HepG2 (cell line): ENCODE results near the gene PRPSAP2. TPM values are rescaled to one million over a fixed set of nuclear protein-coding genes. Genes with fewer than 3 reads are reported as not detected.

Source experiments
- BHLHE40 ChIP-seq: IDR thresholded peaks from 2 replicates; pipeline ENCODE4 v1.6.1; 2011; ENCODE audit warnings: low read length, improper control_type of control experiment
- DDIT3 ChIP-seq: sonication (generic); formaldehyde crosslinking; IDR thresholded peaks from 2 replicates; pipeline ENCODE4 v1.4.0; 2020; ENCODE audit warnings: mild to moderate bottlenecking, missing genetic modification reagents
- ELF4 ChIP-seq: sonication (generic); formaldehyde crosslinking; IDR thresholded peaks from 2 replicates; pipeline ENCODE4 v1.5.0; 2020; ENCODE audit warnings: missing genetic modification reagents, mild to moderate bottlenecking, moderate library complexity, borderline replicate concordance
- FOXJ3 ChIP-seq: sonication (generic); formaldehyde crosslinking; IDR thresholded peaks from 2 replicates; pipeline ENCODE4 v1.4.0; 2020; ENCODE audit warnings: missing genetic modification reagents, mild to moderate bottlenecking, borderline replicate concordance
- GATAD2A ChIP-seq: IDR thresholded peaks from 2 replicates; pipeline ENCODE4 v1.6.1; 2016
- MTF2 ChIP-seq: sonication (generic); formaldehyde crosslinking; IDR thresholded peaks from 2 replicates; pipeline ENCODE4 v1.5.0; 2020; ENCODE audit warnings: missing genetic modification reagents, borderline replicate concordance
- MXI1 ChIP-seq: IDR thresholded peaks from 3 replicates; pipeline ENCODE4 v1.6.1; 2012; ENCODE audit warnings: low read depth, low read length, inconsistent platforms, borderline replicate concordance
- NR2F6 ChIP-seq, 2 experiments: IDR thresholded peaks; 2 replicates each; pipeline ENCODE4 v1.6.1; 2016; ENCODE audit warnings: antibody characterized with exemption in 1 of 2, mild to moderate bottlenecking in 1 of 2
- SCMH1 ChIP-seq: sonication (generic); formaldehyde crosslinking; IDR thresholded peaks from 2 replicates; pipeline ENCODE4 v1.9.0; 2021; ENCODE audit warnings: missing genetic modification reagents, mild to moderate bottlenecking, borderline replicate concordance
- SMARCE1 ChIP-seq: fragments of 450-650 bp; IDR thresholded peaks from 2 replicates; pipeline ENCODE4 v1.6.1; 2017; ENCODE audit warnings: borderline replicate concordance
- ZBTB39 ChIP-seq: sonication (generic); formaldehyde crosslinking; IDR thresholded peaks from 2 replicates; pipeline ENCODE4 v1.5.0; 2020; ENCODE audit warnings: missing genetic modification reagents
- ZFP37 ChIP-seq: sonication (generic); formaldehyde crosslinking; IDR thresholded peaks from 2 replicates; pipeline ENCODE4 v1.4.0; 2020; ENCODE audit warnings: missing genetic modification reagents, borderline replicate concordance
- ZNF138 ChIP-seq: sonication (generic); formaldehyde crosslinking; IDR thresholded peaks from 2 replicates; pipeline ENCODE4 v1.5.0; 2020; ENCODE audit warnings: mild to moderate bottlenecking, low read depth, missing genetic modification reagents
- ZNF432 ChIP-seq: sonication (generic); formaldehyde crosslinking; IDR thresholded peaks from 2 replicates; pipeline ENCODE4 v1.5.0; 2020; ENCODE audit warnings: missing genetic modification reagents, mild to moderate bottlenecking, borderline replicate concordance
- ZNF512B ChIP-seq: sonication (generic); formaldehyde crosslinking; IDR thresholded peaks from 2 replicates; pipeline ENCODE4 v1.5.1; 2020; ENCODE audit warnings: missing genetic modification reagents, mild to moderate bottlenecking, borderline replicate concordance
- polyA plus RNA-seq, 8 experiments: library from polyadenylated mRNA; depleted of rRNA in 3 of 8; stranded (reverse) in 7 of 8; unstranded in 1 of 8; fragments of >200 nt; fragmentation: Illumina TruSeq in 4 of 8; extraction: Trizol in 4 of 8; gene quantifications; 2 replicates each; pipeline versions ENCODE4 v1.2.1 to v1.2.3, GENCODE V29; 2011 to 2016; ENCODE audit warnings: low read depth in 4 of 8, missing spikeins in 1 of 8, mixed read lengths in 1 of 8; ENCODE audit not compliant: insufficient read depth in 1 of 8
- total RNA-seq, 5 experiments: library from RNA; depleted of rRNA; stranded (reverse); fragments of >200 nt; fragmentation: Illumina TruSeq; extraction: Trizol; gene quantifications; 2 replicates each; pipeline ENCODE4 v1.2.3, GENCODE V29; 2016; ENCODE audit warnings: low read depth in 1 of 5
- TF ChIP-seq, protein P1 (sequence below): sonication (generic); formaldehyde crosslinking; IDR thresholded peaks from 2 replicates; pipeline ENCODE4 v1.5.1; 2020; ENCODE audit warnings: missing genetic modification reagents, mild to moderate bottlenecking, borderline replicate concordance
- TF ChIP-seq, protein P2 (sequence below), 2 experiments: sonication (generic) in 1 of 2; formaldehyde crosslinking in 1 of 2; IDR thresholded peaks; 2 replicates each; pipeline versions ENCODE4 v1.4.0 to v1.6.1; 2018 to 2020; ENCODE audit warnings: missing genetic modification reagents in 2 of 2, borderline replicate concordance in 1 of 2, low read depth in 1 of 2, mild to moderate bottlenecking in 1 of 2, missing biosample characterization in 1 of 2
- TF ChIP-seq, protein P3 (sequence below): sonication (generic); IDR thresholded peaks from 2 replicates; pipeline ENCODE4 v1.6.1; 2016; ENCODE audit warnings: low read depth, borderline replicate concordance
- TF ChIP-seq, protein P4 (sequence below): sonication (generic); formaldehyde crosslinking; IDR thresholded peaks from 2 replicates; pipeline ENCODE4 v1.5.0; 2020; ENCODE audit warnings: missing genetic modification reagents

PRPSAP2 gene
- total and polyA plus RNA-seq, 2 of the 13 experiments (the other 11 are each of a cell fraction or from before 2014, with no cell fraction given) = 34.0 to 58.9 TPM

DNA sequence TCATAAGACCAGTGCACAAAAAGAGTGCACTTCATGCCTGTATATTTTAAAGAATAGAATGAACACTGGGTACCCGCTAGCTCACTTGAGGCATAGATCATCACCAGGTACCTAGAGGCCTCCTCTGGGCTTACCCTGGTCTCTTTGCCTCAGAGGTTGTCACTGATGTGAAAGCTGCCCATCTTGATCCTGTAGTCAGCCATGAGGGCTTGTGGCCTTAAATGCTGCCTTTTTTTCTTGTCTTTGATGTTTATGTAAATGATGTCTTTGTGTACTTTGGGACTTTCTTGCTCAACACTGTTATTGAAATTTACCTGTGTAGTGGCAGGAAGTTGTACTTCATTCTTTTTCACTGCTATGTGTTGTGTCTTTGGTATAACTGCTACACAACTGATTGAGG lies 67.3 kb downstream of the PRPSAP2 start (continued):
- TF ChIP-seq, protein P1, sequence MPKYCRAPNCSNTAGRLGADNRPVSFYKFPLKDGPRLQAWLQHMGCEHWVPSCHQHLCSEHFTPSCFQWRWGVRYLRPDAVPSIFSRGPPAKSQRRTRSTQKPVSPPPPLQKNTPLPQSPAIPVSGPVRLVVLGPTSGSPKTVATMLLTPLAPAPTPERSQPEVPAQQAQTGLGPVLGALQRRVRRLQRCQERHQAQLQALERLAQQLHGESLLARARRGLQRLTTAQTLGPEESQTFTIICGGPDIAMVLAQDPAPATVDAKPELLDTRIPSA (CRISPR knock-in tag) = no peak
- TF ChIP-seq ZFP37 (CRISPR knock-in tag) = no peak
- no peak for TF ChIP-seq ZNF432
- TF ChIP-seq ZBTB39 (CRISPR knock-in tag) = no peak
- TF ChIP-seq FOXJ3 (CRISPR knock-in tag) = no peak
- TF ChIP-seq SCMH1 (CRISPR knock-in tag) = no peak
- TF ChIP-seq MTF2 (CRISPR knock-in tag) = no peak
- TF ChIP-seq ZNF138 (CRISPR knock-in tag) = no peak
- TF ChIP-seq, protein P2, sequence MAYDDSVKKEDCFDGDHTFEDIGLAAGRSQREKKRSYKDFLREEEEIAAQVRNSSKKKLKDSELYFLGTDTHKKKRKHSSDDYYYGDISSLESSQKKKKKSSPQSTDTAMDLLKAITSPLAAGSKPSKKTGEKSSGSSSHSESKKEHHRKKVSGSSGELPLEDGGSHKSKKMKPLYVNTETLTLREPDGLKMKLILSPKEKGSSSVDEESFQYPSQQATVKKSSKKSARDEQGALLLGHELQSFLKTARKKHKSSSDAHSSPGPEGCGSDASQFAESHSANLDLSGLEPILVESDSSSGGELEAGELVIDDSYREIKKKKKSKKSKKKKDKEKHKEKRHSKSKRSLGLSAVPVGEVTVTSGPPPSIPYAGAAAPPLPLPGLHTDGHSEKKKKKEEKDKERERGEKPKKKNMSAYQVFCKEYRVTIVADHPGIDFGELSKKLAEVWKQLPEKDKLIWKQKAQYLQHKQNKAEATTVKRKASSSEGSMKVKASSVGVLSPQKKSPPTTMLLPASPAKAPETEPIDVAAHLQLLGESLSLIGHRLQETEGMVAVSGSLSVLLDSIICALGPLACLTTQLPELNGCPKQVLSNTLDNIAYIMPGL (CRISPR knock-in tag; IDR thresholded peaks at IDR 0.05; ENCODE audit: borderline replicate concordance in 1 of 2, low read depth in 1 of 2) = no peak
- TF ChIP-seq GATAD2A (CRISPR knock-in tag) = peak; percentile 87
- TF ChIP-seq, protein P3, sequence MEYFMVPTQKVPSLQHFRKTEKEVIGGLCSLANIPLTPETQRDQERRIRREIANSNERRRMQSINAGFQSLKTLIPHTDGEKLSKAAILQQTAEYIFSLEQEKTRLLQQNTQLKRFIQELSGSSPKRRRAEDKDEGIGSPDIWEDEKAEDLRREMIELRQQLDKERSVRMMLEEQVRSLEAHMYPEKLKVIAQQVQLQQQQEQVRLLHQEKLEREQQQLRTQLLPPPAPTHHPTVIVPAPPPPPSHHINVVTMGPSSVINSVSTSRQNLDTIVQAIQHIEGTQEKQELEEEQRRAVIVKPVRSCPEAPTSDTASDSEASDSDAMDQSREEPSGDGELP = 0 out of 2 replicates have a peak, but pooled peaks have one; percentile 9
- TF ChIP-seq, protein P4, sequence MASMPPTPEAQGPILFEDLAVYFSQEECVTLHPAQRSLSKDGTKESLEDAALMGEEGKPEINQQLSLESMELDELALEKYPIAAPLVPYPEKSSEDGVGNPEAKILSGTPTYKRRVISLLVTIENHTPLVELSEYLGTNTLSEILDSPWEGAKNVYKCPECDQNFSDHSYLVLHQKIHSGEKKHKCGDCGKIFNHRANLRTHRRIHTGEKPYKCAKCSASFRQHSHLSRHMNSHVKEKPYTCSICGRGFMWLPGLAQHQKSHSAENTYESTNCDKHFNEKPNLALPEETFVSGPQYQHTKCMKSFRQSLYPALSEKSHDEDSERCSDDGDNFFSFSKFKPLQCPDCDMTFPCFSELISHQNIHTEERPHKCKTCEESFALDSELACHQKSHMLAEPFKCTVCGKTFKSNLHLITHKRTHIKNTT (CRISPR knock-in tag) = no peak
- peak; percentile 65; the same call in 1 of the 2 replicates for TF ChIP-seq NR2F6 (IDR thresholded peaks at IDR 0.05)
- peak; percentile 68 for TF ChIP-seq NR2F6 (CRISPR knock-in tag; IDR thresholded peaks at IDR 0.05)
- no peak for TF ChIP-seq ZNF512B (CRISPR knock-in tag)
- TF ChIP-seq MXI1 = no peak
- TF ChIP-seq ELF4 (CRISPR knock-in tag) = no peak
- TF ChIP-seq BHLHE40 = no peak
- no peak for TF ChIP-seq SMARCE1
- TF ChIP-seq DDIT3 (CRISPR knock-in tag) = no peak
